ENCODE measurements around the gene AGRP. TPM values are rescaled to one million over a fixed set of nuclear protein-coding genes. Genes with fewer than 3 reads are reported as not detected.

AGRP gene
- total and polyA plus RNA-seq, 12 donors, result 2.9 to 98.1 (median 10.4) TPM

DNA sequence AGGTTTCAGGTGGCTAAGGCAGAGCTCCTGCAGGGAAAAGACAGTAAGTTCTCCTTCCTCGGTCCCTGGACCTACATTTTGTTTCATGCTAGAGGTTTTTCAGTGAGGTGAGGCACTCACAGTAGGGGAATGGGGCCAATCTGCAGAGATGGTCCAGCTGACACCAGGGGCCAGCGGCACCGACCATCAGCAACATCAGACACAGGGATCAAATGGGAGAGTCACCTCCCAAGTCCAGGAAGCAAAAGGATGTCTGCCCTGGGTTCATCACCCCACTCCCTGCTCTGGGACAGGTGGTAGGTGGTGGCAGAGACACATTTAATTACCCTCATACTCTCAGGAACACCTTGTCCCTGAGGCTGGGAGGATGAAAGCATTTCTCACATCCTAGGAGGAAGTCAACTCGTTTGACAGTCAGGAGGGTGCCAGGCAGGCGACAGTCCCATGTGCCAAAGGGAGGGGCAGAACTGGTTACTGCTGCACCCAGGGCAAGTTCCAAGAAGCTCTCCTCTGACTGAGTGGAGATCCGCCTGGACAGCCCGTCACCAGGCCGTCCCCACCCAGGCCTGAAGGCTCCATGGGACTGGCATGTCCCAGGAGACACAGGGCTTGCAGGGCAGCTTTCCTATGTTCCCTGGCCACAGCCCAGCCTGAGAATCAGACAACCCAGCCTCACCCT lies 21.6 kb downstream of the AGRP start:
- Histone ChIP-seq H3K4me1 (replicated peaks in 1 of 2) (peaks cover 78 to 89% of the 10 kb centered on the region in 2 donors), H3K27ac (no peak overlapping the region), H3K9me3 (replicated peaks in 1 of 3) (no peaks in the 10 kb centered on the region), H3K27me3 (no peaks in the 10 kb centered on the region), H3K4me3 (no peak overlapping the region), H3K36me3 (replicated peaks in 1 of 2) (no peaks in the 10 kb centered on the region)
- intact Hi-C loops (cut with DNase I), result no loop called here
- WGBS, 4 donors, result 67 to 97% (median 82%) methylated on average over 3 to 8 of the region's 8 CpGs
- TF ChIP-seq, protein P1, sequence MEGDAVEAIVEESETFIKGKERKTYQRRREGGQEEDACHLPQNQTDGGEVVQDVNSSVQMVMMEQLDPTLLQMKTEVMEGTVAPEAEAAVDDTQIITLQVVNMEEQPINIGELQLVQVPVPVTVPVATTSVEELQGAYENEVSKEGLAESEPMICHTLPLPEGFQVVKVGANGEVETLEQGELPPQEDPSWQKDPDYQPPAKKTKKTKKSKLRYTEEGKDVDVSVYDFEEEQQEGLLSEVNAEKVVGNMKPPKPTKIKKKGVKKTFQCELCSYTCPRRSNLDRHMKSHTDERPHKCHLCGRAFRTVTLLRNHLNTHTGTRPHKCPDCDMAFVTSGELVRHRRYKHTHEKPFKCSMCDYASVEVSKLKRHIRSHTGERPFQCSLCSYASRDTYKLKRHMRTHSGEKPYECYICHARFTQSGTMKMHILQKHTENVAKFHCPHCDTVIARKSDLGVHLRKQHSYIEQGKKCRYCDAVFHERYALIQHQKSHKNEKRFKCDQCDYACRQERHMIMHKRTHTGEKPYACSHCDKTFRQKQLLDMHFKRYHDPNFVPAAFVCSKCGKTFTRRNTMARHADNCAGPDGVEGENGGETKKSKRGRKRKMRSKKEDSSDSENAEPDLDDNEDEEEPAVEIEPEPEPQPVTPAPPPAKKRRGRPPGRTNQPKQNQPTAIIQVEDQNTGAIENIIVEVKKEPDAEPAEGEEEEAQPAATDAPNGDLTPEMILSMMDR (IDR thresholded peaks at IDR 0.05), result no peak
- TF ChIP-seq POLR2A (IDR thresholded peaks at IDR 0.05), result no peak
- no peak for DNase-seq

DNA sequence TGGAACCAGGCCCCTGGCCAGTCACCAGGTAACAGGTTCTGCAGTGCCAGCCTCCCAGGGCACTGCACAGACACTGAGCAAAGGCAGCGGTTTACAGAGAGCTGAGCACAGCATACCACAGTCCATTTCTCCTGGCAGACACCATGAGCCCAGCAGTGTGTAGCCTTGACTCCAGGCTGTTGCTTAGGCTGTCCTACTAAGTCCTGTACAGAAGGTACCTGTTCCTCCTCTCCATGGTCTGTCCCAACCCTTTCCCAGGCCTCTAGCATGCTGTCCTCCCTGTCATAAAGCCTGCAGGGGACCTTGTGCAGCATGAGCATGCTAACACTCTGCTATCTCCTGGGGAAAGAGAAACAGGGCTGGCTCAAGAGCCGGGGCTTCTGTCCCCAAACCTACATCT lies 22.4 kb downstream of the AGRP start:
- H3K27me3 ChIP-seq, result no peaks in the 10 kb centered on the region
- H3K27ac ChIP-seq, result no peak overlapping the region
- TF ChIP-seq, protein P1 (IDR thresholded peaks at IDR 0.05), result no peak
- TF ChIP-seq POLR2A (IDR thresholded peaks at IDR 0.05), result no peak
- H3K9me3 ChIP-seq (replicated peaks in 1 of 3), result no peaks in the 10 kb centered on the region
- no peaks in the 10 kb centered on the region for H3K36me3 ChIP-seq (replicated peaks in 1 of 2)
- H3K4me1 ChIP-seq (replicated peaks in 1 of 2), result peaks cover 84 to 97% of the 10 kb centered on the region in 2 donors
- 80 to 85% (median 81%) methylated on average over 1 to 2 of the region's 2 CpGs for WGBS, 4 donors
- intact Hi-C loops (cut with DNase I), result no loop called here
- no peak for DNase-seq
- no peak overlapping the region for H3K4me3 ChIP-seq

DNA sequence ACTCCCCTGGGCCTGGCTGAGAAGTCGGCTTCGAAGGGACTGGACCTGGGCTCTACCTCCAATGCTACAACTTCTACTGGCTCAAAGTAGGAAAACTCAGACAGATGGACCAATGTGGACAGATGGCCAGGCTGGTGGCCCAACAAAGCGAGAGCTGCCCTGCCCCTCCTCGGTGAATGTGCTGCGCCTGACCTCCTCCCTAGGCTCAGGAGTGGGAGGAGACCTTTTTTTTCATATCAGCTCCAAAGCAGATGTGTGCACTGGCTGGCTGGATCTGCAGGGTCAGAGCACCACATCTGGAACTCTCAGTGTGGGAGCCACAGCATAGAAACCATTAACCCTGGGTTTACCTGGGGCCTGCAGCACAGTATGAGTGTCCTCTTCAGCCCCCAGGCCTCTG lies 23.2 kb downstream of the AGRP start:
- intact Hi-C loops (cut with DNase I), result no loop called here
- peak overlapping the region in 4 of 5 donors; percentile 66 to 86 (median 78) for H3K27ac ChIP-seq
- peaks cover 76 to 93% of the 10 kb centered on the region in 2 donors for H3K4me1 ChIP-seq (replicated peaks in 1 of 2)
- no peaks in the 10 kb centered on the region for H3K9me3 ChIP-seq (replicated peaks in 1 of 3)
- DNase-seq, result no peak
- H3K36me3 ChIP-seq (replicated peaks in 1 of 2), result no peaks in the 10 kb centered on the region
- no peak for TF ChIP-seq POLR2A (IDR thresholded peaks at IDR 0.05)
- H3K4me3 ChIP-seq, result no peak overlapping the region
- 50 to 77% (median 72%) methylated on average over 2 to 5 of the region's 5 CpGs for WGBS, 4 donors
- H3K27me3 ChIP-seq, result no peaks in the 10 kb centered on the region

DNA sequence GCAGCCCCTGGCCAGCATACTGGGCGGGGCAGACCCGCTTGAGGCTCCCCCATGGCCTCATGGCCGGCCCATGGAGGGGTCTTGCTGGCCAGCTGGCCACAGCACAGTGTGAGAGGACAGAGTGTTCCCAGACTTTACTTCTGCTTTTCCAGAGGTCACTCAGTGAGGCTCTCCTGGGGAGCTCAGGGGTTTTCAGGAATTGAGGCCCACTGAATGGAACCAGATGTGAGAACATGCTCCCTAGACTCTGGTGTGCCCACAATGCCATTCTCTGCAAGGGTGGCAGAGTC lies 23.5 kb downstream of the AGRP start:
- Histone ChIP-seq H3K27me3 (no peaks in the 10 kb centered on the region), H3K4me3 (no peak overlapping the region), H3K27ac (peak overlapping the region in 4 of 5 donors; percentile 66 to 86 (median 78)), H3K4me1 (replicated peaks in 1 of 2) (peaks cover 72 to 89% of the 10 kb centered on the region in 2 donors), H3K36me3 (replicated peaks in 1 of 2) (no peaks in the 10 kb centered on the region), H3K9me3 (replicated peaks in 1 of 3) (no peaks in the 10 kb centered on the region)
- no peak for DNase-seq
- TF ChIP-seq, protein P1 (IDR thresholded peaks at IDR 0.05), result no peak
- TF ChIP-seq POLR2A (IDR thresholded peaks at IDR 0.05), result no peak
- 30 to 63% (median 47%) methylated on average over 2 to 3 of the region's 3 CpGs; no CpG with 5 or more reads in 1 of the 4 donors for WGBS, 4 donors
- intact Hi-C loops (cut with DNase I), result no loop called here
